Right renal cortex interstitium (tissue), 3 donors: ENCODE results near the gene PML. TPM values are rescaled to one million over a fixed set of nuclear protein-coding genes. Genes with fewer than 3 reads are reported as not detected.

Experiments
- DNase-seq, 3 donors: peaks; one replicate each; pipeline ENCODE4 v3.0.0-alpha.2; 2013; ENCODE audit warnings: low read depth in 3 of 3, low spot score in 2 of 3
- polyA plus RNA-seq, 3 donors: library from polyadenylated mRNA; unstranded; fragments of 120-200 nt; gene quantifications; one replicate each; pipeline ENCODE4 v1.2.1, GENCODE V29; 2013; ENCODE audit not compliant: insufficient read length in 3 of 3

Gene PML
- polyA plus RNA-seq, 3 donors, result 20.2 to 24.3 (median 23.4) TPM

- no peak for DNase-seq
Observed at GRCh38 chr15:73984208-73984979, 10.1 kb upstream of the PML start.

DNA sequence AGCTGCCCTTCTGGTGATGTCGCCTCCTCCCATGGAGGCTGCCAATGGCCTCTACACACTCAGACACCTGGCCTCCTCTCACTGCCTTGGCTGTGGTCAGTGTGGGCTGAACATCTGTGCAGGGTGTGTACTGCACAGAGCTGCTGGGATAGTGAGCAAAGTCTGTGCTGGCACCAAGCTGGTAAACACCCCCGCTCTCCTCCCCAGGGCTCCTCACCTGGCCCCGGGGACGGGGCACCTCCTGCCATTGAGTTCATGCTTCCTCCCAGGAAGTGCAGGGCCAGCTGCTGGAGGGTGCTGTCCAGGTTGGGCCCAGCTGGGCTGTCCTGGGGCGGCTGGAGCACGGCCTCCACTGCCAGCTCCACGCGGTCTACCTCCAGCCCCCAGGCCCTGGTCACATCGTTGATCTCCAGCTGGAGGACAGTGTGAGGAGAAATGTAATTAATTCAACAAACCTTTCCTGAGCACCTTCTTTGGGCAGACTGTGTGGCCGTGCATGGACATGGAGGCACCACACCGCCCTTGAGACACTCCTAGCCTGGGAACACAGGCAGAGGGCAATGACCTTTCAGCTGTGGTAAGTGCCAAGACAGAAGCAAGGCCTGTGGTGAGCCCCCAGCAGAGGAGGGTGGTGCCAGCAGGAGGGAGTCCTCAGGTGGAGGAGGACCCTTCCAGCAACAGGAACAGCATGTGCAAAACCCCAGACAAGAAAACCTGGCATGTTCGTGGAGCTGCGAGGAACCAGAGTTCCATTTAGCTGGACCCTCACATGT, 9.2 kb upstream of the PML start:
- no peak for DNase-seq

- no peak for DNase-seq
Observed at GRCh38 chr15:73986055-73986775, 8.3 kb upstream of the PML start.

- DNase-seq, result no peak
Observed at GRCh38 chr15:73986776-73987056, 7.8 kb upstream of the PML start.

GRCh38 chr15:73987250-73987649, 7.3 kb upstream of the PML start:
- DNase-seq, result no peak

- no peak for DNase-seq
Observed at GRCh38 chr15:73987681-73988444, 6.7 kb upstream of the PML start.

DNA sequence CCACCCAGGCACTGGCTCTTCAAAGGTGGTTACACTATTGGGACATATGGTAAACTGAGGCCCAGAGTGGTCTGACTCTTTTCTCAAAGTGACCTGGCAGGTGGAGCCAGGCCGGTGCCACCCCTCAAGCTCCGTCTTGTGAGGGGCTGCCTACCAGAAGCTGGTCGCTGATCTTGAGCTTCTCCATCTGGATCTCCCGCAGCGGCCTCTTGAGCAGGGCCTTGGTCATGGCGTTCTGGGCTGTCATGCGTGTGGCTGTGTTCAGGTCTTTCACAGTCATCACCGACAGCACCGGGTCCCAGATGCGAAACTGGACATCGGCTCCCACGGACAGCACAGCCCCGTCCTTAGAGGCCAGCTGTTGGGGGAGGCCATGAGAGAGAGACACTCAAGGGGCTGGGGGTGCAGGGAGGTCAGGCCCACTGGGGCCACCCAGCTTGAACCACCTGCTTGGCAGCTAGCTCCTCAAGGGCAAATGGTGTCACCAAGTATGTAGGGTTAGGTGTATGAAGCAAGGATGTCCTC, 6.0 kb upstream of the PML start:
- no peak for DNase-seq

DNA sequence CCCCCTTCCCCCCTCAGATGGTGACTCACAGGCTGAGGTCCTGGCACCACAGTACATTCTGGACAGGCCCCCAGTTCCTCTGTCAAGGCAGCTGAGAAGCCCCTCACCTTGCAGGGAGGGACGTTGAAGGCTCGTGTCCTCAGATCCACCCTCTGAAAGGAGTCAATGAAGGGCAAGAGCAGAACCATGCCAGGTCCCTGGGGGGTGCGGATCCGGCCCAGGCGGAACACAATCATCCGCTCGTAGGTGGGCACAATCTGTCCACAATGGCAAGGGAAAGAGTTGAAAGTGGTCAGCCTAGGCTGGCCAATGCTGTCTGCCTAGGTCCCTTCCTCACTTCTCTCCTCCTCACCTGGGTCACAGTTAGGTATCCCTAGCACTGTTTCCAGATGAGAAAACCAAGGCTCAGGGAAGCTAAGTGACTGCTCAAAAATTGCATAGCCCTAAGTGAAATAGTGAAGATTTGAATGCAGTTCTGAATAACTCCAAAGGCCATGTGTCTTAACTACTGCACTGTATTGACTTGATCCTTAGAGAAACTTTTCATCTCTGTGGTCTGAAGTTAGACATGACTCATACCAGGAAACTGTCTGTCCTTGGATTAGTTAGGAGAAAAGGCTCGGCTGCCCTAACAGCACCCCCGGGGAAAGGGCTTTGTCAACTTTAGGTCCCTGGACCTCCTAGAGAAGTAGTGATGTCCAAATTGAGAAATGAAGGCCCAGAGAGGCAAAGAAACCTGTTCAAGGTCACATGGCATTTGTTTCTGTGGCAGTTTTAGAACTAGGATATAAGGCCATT, 5.3 kb upstream of the PML start:
- no peak for DNase-seq

DNA sequence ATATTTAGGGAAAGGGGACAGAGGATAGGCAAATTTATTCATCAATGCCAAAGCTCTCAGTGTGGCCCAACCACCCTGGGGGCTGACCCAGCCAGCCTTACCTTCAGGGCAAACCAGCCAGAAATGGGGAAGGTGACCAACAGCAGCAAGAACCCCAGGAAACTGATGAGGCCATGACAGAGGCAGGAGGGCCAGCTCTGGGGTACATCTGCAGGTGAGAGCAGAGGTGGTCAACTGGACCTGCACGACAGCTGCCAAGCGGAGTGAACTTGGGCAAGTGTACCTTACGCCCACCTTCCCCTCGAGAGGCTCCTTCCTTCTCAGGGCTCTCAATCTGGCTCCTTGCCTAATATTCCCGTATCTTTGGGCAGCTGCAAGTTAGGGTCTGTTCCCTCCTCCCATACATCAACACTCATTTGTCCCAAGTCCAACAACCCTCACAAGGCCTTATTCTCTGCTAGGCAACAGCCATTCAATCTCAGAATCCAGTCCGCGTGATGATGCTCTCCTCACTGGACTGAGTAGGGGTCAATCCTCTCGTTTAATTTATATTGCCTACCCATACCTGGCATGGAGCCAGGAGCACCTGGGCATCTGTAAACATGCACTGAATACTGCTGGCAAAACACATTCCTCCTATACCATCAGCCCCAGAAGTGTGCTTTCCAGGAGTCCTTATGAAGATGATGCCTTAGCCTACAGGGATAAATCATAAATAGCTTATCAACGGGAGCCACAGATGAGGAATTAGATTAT, 4.1 kb upstream of the PML start:
- DNase-seq, result no peak

- no peak for DNase-seq
Observed at GRCh38 chr15:73991260-73991659, 3.3 kb upstream of the PML start.

- peak; percentile 69 to 88 (median 78) for DNase-seq
Observed at GRCh38 chr15:73991726-73992593, 2.6 kb upstream of the PML start, which contains the start of gene STOML1. STOML1 (minus strand) TSS chr15:73992295; CDS start chr15:73992223, 72 bp downstream.

GRCh38 chr15:73992594-73992898, 2.0 kb upstream of the PML start:
- no peak for DNase-seq

- DNase-seq, result no peak
Observed at GRCh38 chr15:73993211-73993994, 1.1 kb upstream of the PML start.

GRCh38 chr15:73994912-73995622, 551 bp downstream of the PML start:
- no peak for DNase-seq

DNA sequence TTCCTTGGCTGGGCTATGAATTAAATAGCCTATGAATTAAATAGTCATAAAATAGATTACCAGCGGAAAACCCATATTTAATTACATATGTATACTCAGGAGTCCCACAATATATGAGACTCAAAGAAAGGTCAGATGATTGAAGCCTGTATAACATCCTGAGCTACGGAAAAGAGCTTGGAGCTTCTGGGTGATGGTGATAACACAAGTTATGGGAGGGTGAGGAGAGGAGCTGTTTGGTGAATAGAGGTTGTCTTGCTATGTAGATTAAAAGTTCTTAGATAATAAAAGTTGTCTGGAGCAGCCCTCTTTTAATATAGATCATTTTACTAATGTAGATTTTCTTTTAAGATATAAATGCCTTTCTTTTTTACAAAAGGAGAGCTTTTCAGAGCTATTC, 1.8 kb downstream of the PML start:
- DNase-seq, result no peak

DNA sequence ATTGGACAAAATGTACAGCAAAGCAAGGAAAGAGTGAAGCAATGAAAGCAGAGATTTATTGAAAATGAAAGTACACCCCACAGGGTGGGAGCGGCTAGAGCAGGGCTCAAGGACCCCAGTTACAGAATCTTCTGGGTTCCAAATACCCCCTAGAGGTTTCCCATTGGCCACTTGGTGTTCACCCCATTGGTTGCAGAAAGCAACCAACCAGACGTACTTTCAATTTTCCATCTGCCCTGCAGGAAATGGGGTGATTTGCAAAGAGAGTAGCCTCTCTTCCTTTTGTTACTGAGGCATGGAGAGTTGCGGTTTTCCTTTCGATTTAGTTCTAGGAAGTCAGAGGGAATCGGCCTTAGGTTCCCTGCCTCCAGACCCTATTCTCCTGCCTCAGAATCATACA, 2.4 kb downstream of the PML start:
- DNase-seq, result no peak

DNA sequence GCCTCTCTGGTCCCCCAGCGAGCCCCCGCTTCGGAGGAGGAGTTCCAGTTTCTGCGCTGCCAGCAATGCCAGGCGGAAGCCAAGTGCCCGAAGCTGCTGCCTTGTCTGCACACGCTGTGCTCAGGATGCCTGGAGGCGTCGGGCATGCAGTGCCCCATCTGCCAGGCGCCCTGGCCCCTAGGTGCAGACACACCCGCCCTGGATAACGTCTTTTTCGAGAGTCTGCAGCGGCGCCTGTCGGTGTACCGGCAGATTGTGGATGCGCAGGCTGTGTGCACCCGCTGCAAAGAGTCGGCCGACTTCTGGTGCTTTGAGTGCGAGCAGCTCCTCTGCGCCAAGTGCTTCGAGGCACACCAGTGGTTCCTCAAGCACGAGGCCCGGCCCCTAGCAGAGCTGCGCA, 3.5 kb downstream of the PML start:
- no peak for DNase-seq
